NCI-H526 (cell line): ENCODE data around the gene POC1A.

Experiments used
- DNase-seq, 2 experiments: peaks; one replicate each; lab custom pipeline; 2025; lab: John Stamatoyannopoulos, UW

Gene POC1A

DNA sequence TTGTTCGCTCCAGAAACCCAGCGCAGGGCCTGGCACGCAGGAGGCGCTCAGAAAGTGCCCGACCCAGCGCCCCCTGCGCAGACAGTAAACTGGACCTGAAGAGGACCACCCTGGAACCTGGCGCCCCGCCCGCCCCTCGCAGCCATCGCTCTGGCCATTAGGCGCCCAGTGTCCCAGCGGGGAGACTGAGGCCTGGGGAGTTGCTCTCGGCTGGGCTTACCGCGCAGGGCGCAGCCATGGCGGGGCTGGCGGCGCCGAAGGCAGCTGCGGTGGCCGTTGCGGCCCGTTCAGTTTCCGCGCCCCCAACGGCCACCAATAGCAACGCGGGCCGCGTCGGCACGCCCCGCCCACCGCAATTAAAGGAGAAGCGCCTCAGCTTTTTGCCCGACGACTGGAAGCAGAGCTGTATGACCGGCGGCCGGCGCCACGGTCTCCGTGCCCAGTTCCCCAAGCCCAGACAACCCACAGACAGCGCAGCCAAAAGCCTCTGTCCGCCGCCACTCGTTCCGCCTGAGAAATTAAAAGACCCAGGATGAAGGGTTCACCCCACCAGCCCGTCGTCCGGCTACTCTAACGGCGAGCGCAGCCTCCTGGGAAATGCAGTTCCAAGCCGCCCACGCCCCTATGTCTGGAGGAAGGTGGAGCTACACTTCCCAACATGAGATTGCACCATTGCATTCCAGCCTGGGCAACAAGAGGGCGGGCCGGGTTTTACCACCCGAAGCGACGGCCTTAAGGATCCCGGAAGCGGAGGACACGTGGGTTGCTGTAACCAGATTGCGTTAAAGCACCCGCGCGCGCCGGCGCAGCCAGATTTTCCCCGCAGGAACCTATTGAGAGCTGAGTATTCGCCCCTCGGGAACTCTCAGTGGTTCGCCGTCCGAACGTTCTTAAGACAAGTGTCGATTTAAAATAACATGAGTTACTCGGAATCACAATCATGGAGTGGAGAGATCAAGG is at the start of gene POC1A:
Gene POC1A, minus strand, starts transcription at position 289 of the 960 bp plus-strand sequence. Its CDS starts 51 bp downstream, at position 238.
- DNase-seq = peak; percentile 87 to 96

DNA sequence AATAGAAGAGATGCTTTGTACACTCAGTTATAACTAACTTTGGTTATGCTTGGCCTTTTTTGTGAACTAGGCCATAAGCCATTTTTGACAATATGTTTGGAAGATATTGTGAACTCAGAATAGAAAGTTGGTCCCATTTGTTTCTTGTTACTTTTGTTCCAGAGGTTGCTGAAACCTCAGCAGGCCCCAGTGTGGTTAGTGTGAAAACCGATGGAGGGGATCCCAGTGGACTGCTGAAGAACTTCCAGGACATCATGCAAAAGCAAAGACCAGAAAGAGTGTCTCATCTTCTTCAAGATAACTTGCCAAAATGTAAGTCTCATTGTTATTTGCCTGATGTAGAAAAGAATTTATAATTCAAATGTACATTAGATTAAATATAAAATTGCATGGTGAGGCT is 49.5 kb upstream of the POC1A start:
- no peak for DNase-seq

DNA sequence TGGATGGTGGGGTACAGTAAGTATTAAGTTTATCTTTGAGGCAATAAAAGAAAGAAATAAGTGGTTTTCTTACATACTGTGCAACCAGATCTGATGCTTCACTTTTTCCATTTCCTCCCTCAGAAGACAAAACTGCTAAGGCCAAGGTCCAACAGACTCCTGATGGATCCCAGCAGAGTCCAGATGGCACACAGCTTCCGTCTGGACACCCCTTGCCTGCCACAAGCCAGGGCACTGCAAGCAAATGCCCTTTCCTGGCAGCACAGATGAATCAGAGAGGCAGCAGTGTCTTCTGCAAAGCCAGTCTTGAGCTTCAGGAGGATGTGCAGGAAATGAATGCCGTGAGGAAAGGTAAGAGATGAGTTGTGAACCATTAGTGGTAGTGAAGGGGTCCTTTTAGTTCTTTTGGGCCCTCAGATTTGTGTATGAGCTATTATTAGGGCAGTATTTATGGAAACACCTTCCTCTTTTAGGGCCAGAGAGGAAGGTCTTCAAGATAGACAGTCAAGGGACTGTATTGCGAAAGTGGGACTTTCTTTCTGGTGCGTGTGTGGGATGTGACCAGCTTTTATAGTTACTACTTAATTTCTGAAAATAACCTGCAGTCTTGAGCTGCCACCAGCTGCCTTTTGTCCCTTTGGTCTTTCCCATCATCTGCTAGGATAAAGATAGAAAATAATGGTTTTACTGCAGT is 48.3 kb upstream of the POC1A start:
- no peak for DNase-seq

DNA sequence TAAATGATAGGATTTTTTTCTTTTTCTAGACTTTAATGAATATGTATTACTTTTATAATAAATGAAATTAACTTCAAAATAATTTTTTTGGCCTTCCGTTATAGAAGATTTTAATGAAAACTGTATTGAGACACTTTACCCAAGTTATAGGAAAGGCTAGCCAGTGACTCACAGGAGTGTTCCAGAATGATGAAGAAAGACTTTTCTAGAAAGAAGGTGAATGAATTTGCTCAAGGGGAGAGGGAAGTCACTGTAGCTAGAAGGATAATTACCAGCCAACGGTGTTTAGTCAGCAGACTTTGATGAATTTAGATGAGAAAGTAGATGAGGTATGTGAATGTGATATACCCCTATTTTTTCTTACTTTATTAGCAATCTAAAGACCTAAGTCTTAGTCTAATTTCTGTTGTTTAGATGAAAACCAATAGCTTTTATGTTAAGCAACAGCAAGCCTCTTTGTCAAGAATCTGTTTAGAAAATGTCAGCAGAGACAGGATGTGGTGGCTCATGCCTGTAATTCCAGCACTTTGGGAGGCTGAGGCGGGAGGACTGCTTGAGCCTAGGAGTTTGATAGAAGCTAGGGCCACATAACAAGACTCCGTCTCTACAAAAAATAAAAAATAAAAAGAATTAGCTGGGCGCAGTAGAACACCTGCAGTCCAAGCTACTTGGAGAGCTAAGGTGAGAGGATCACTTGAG is 46.9 kb upstream of the POC1A start:
- no peak for DNase-seq

DNA sequence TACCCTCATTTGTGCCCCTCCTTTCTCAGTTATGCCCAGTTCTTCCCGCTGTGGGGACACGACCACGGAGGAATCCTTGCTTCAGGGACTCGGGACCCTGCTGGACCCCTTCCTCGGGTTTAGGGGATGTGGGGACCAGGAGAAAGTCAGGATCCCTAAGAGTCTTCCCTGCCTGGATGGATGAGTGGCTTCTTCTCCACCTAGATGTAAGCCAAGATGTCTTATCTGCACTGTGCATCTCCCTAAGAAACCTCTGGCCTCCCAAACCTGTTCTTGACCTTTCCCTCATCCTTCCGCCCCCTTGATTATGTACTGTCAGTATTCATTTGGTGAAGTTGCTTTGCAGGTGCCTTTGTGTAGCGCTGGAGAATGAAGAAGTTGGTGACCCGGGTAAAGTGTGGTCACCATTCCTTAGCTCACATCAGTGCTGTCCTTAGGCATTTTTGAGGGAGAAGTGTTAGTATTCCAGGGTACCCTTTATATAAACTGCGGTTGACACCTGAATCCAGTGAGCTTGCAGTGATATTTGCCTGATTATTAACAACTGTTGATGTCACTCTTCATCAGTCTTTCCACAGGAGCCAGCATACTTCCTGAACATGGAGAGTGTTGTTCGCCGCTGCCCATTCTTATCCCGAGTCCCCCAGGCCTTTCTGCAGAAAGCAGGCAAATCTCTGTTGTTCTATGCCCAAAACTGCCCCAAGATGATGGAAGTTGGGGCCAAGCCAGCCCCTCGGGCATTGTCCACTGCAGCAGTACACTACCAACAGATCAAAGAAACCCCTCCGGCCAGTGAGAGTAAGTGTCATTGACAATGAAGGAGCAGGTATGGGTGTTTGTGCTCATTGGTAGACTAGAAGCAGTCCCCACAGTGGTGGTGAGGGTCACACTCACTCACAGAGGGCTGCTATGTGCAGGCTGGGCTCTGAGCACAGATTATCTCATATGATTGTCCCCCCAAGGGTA is 44.7 kb upstream of the POC1A start:
- DNase-seq = no peak

DNA sequence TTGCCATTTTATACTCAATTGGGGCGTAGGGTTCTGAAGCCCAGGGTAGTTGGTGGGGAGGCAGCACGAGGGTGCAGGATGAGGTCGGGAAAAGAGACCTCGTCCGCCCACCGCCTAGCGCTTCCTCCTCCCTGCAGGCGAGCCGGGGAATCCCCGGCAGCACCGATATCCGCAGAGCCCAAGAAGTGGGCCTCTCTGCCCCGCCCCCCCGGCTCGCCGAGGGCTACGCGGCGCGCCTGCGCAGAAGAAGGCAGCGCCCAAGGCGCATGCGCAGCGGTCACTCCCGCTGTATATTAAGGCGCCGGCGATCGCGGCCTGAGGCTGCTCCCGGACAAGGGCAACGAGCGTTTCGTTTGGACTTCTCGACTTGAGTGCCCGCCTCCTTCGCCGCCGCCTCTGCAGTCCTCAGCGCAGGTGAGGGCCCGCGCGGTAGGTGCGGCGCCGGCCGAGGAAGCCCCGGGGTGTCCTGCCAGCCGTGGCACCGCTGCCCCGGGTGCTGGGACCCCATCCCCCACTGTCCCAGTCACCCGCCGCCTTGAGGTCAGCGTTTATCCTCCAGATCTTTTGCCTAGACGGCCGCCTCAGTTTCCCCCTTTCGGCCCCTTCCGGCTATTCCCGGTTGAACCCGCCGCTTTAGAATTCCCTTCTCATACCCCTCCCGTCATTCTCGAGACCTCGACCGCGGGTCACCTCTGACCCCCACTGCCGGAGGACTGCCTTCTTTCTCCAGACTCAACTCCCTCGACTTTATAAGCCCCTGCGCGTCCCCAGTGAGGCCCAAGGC is 43.8 kb upstream of the POC1A start, which contains the start of gene ALAS1:
Gene ALAS1, plus strand, starts transcription at position 319 of the 784 bp plus-strand sequence. CDS start 1,082 bp downstream, outside the sequence.
- DNase-seq = peak; percentile 62 to 94

DNA sequence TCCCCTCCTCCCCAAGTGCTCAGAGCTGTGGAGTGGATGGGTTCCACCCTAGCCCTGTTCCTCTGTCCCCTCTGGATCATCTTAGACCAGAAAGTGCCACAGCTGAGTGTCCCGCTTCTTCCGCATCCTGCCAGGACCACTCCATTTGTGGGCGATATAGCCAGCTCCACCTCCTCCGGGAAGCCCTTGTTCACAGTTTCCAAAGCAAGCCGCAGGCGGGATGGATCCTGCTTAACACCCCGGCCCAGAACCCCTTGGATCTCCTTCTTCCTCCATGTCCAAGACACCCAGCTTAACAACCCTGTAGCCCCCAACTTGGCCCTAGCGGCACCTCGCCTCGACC is 43.2 kb upstream of the POC1A start:
- DNase-seq = no peak

DNA sequence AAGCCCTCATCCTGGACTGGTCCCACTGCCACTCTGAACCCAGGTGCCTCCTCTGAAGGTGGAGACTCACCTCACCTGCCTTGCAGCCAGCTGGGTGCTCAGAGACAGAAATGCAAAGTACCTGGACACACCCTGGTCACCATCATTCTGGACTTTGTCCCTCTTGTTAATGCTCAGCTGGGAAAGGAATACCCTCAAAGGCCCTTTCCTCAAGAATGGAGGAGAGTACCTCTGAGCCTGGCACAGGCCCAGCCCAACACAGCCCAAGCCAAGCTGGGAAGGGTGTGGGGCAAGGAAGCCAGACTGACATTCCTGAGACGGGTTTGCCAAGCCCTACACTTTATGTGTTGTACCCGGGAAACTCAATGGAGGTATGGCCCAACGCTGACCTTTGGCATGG is 42.8 kb upstream of the POC1A start:
- DNase-seq = peak in 1 of 2 experiments; percentile 59

DNA sequence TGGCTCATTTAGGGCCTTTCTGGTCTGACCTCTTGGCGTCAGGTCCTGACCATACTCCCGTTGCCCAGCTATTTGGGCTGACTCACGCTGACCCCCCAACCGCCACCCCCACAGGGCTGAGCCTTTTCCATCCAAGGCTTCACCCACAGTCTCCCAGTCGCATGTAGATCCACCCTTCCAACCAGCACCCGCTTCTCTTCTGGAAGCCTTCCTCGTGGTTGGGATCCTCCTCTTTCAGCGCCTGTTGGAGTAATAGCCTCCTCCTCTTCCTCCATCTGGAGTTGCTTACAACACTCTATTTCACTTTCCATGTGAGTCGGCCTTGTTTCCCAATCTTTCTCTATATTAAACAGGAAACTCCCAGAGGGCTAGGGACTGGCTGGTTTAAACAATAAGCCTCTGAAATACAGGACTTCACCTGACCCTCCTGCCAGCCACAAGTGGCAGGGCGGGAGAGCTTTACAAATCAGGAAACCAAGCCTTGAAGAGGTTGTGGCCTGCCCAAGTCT is 41.7 kb upstream of the POC1A start:
- no peak for DNase-seq

DNA sequence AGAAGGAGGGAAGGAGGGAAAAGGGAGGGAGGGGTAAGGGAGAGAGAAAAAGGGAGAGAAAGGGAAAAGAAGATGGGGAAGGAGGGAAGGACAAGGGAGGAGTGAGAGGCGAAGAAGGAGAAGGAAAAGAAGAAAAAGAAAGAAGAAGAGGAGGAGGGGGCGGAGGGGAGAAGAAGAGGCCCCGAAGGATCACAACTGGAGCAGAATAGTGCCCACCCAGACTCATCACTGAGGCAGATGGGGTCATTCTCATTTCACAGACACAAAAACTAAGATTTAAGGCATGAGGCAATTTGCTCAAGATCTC is 41.0 kb upstream of the POC1A start:
- no peak for DNase-seq

DNA sequence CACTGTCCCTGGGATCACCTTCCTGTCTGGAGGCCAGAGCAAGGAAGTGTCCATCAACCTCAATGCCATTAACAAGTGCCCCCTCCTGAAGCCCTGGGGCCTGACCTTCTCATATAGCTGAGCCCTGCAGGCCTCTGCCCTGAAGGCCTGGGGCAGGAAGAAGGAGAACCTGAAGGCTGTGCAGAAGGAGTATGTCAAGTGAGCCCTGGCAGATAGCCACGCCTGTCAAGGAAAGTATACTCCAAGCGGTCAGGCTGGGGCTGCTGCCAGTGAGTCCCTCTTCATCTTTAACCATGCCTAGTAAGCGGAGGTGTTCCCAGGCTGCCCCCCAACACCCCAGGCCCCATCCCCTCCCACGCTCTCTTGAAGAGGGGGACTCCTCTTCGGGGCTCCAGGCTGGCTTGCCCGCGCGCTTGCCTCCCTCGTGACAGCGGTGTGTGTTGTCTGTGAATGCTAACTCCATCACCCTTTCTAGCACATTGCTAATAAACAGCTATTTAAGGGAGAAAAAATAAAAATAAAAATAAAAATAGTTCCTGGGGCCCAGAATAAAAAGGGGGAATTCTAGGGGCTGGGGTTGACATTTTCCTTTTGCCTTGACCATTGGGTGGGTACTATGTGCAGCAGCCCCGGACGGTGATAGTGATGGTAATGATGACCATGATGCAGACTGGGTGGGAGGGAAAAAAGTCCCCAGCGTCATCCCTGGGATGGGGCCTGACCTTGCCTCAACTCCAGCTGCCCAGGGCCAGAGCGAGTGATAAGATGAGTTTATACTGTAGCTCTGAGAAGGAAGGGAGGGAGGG is 40.5 kb upstream of the POC1A start:
- no peak for DNase-seq

DNA sequence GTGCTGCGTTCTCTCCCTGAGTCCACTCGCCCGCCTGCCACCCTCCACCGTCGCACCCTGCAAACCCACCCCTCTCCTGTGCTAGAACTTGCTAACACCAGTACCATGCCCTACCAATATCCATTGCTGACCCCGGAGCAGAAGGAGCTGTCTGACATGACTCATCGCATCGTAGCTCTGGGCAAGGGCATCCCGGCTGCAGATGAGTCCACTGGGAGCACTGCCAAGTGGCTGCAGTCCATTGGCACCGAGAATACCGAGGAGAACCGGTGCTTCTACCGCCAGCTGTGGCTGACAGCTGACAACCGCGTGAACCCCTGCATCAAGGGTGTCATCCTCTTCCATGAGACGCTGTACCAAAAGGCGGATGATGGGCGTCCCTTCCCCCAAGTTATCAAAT is 38.8 kb upstream of the POC1A start:
- DNase-seq = no peak

DNA sequence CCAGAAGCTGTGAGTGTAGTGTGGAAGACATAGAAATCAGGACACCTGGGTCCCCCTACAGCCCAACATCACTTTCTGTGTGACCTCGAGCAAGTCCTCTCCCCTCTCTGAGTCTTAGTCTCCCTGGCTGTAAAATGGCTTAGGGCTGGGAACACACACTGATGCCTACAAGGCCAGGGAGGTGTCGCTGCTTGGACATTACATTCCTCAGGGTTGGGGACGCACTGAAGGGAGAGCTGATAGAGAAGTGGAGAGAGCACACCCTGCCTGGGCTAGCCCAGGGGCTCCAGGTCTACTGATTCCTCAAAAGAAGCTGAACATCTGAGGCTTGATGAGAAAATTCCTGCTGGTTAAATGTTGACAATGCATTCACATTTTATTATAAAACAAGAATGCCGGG is 37.4 kb upstream of the POC1A start:
- no peak for DNase-seq

DNA sequence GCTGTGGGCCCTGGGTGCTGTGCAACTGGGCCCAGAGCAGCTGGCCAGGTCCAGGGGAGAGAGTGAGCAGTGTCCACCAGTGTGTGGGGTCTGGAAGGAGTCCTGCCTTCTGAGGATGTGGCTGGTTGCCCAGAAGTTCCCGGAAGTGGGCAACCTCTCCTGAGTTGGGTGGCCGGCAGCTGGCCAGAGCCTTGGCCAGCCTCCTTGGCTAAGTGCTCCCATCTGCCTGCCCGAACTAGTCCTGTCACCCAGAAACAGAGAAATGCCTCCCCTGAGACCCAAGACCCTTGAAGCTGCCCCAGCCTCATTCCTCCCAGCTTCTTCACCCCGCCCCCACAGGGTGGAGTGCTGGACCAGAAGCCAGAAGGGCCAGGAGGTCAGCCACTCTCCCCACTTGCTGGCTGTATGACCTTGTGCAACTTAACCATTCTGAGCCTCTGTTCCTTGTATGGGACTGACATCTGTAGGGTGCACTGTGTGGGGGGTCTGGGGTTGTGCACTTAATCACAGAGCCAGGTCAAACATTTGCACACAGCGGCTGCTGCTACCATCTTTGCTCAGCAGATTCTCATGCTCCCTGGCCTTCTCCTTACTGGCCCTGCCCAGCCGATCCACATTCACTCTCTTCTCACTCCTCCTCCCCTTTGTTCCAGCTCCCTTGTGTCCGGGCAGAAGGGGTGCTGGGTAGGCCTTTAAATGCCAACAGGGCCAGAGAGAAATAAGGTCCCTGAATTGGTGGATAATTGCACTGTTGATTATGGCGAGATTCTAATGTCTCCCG is 36.3 kb upstream of the POC1A start:
- no peak for DNase-seq

DNA sequence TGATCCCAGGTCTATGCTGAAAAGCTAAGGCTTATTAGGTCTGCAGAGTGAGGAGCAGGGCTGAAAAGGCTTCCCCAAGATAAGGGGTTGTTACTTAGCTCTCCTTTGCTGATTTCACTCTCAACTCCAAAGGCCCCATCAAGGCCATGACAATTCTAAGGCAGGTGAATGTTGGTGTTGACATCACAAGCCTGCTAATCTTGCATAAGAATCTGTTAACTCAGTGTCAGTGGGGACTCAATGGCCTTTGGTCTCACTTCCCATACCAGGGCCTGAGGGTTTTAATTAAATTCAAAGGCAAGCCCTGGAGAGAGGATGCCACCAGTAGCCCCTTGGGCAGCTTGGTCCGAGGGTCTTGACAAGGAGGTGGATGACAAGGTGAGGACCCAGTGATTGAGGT is 34.3 kb upstream of the POC1A start:
- DNase-seq = no peak

DNA sequence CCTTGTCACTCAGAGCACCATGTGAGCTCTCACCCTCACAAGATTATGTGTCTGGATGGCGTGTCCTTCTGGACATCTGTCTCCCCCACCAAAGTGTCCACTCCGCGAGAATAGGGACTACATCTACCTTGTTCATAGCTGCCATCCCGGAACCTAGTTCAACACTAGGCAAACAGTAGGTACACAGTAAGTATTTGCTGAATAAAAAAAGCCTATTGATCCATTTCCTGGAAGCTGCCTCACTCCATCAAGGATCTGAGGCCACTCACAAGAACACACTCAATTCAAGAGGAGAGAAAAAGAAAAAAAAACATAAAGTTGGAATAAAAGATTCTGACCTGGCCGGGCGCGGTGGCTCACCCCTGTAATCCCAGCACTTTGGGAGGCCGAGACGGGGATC is 32.5 kb upstream of the POC1A start:
- DNase-seq = no peak

DNA sequence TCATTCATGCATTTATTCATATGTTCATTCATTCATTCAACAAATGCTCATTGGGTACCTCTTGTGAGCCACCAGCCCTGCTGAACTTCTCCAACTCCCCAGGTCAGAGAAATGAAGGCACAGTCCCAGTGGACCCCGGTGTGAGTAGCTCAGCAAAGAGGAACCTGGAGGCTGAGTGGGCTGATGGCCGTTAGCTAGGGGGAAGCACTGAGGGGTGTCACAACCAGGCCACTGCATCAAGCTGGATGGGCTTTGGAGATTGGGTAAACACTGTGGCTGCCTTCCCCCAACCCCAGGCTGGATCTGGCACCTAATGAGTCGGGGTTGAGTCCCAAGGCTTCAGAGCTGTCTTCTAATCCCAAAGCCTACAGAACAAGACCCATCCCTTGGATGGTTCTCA is 31.6 kb upstream of the POC1A start:
- DNase-seq = no peak

DNA sequence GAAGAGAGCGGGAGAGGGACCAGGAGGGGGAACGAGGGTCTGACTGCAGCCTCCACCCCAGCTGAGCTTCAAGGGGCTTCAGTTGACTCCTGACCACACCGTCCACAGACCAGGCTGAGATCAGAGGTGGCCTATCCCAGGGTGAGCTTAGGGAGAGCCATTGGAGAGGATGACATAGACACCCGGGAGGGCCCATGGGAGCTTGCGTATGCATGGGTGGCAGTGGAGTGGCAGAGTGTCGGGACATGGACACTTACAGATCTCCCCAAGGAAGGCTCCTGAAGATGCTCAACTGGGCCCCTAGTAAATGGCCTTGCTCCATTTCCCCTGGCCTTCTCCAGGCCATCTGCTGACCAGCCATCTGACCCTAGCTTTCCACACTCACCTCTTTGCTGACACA is 31.1 kb upstream of the POC1A start:
- DNase-seq = no peak

DNA sequence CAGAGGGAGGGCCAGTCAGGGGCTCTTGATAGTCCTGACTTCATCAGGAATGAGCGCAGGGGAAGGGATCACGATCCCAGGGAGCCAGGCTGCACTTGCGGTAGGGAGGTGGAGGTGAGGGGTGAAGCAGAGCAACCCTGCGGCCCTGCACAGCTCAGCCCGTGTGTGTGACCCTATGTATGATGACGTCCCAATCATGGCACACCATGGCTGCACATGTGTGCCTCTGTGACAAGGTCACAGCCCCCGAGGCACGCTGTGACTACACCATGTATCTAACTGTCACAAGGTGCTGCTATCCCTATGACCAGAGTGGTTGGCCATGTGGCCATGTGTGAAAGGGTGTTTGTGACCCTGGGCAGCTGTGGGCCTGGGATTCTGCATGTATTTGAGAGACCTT is 30.5 kb upstream of the POC1A start:
- DNase-seq = no peak
